OCI-LY3 (cell line): ENCODE results near the gene SPATA16.

Experiments used
- EZH2phosphoT487 ChIP-seq: fragments of 200-600 bp; shearing (Covaris generic); IDR thresholded peaks from 2 replicates; pipeline ENCODE4 v1.6.1; 2018; ENCODE audit warnings: antibody characterized with exemption, mixed run types, low read depth
- TF ChIP-seq, protein P1 (sequence below): fragments of 200-600, 300-600 bp; sonication (generic); IDR thresholded peaks from 2 replicates; pipeline ENCODE4 v1.5.1; 2014; ENCODE audit warnings: antibody characterized with exemption, low read length, low read depth

DNA sequence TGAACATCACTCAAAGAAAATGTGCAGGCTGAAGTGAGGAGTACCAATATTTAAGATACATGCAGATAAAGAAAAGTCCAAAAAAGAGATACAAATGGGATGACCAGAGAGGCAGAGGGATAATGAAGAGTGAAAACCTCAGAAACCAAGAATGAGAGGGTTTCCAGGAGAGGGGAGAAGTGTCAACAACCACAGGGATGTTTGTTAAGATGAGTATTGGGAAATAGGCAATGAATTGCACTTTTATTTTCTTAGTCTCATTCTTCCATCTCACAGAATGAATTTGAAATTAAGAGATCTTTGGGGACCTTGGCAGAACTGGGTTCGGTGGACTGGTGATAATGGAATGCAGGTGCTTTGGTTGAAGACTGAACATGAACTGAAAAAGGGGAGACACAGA, 288.0 kb downstream of the SPATA16 start:
- TF ChIP-seq, protein P1, sequence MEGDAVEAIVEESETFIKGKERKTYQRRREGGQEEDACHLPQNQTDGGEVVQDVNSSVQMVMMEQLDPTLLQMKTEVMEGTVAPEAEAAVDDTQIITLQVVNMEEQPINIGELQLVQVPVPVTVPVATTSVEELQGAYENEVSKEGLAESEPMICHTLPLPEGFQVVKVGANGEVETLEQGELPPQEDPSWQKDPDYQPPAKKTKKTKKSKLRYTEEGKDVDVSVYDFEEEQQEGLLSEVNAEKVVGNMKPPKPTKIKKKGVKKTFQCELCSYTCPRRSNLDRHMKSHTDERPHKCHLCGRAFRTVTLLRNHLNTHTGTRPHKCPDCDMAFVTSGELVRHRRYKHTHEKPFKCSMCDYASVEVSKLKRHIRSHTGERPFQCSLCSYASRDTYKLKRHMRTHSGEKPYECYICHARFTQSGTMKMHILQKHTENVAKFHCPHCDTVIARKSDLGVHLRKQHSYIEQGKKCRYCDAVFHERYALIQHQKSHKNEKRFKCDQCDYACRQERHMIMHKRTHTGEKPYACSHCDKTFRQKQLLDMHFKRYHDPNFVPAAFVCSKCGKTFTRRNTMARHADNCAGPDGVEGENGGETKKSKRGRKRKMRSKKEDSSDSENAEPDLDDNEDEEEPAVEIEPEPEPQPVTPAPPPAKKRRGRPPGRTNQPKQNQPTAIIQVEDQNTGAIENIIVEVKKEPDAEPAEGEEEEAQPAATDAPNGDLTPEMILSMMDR: no peak
- no peak for TF ChIP-seq EZH2phosphoT487
